H54 (cell line): Measurements from ENCODE around the gene GGT6.

ENCODE experiments used
- DNase-seq: peaks from one replicate; pipeline ENCODE4 v3.0.0; 2011; ENCODE audit warnings: low spot score, mixed read lengths; ENCODE audit not compliant: insufficient read length
- FAIRE-seq: peaks from 3 replicates; lab custom pipeline; 2011; peaks lifted over from hg19 to GRCh38; lab: Jason Lieb, UNC
- POLR2A ChIP-seq: IDR thresholded peaks from 2 replicates; pipeline ENCODE4 v1.6.1; 2011; ENCODE audit warnings: low read depth, mild to moderate bottlenecking, low read length

GGT6 gene

DNA sequence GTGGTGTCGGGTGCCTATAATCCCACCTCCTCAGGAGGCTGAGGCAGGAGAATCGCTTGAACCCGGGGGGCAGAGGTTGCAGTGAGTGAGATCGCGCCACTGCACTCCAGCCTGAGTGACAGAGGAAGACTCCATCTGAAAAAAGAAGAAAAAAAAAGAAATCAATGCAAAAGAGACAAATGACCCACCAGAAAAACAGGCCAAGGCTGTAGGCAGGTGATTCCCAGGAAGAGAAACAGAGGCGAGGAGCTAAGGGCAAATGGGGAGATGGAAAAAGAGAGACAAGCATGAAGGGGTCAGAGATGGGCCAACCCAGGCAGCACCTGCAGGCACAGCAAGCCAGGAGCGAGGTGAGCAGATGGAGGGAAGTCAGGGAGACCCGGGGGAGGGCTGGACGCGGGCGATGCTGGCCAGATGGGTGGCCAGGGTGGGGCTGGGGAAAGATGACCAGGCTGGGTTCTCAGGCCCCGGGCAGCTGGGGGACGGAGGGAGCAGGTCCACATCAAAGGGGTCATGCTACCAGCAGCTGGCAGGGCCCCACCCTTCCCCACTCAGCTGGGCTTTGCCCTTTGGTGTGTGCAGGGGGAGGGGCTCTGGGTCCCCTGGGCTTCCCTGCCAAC is 30.7 kb downstream of the GGT6 start:
- TF ChIP-seq POLR2A, result no peak
- DNase-seq (no peak), FAIRE-seq (no peak)

DNA sequence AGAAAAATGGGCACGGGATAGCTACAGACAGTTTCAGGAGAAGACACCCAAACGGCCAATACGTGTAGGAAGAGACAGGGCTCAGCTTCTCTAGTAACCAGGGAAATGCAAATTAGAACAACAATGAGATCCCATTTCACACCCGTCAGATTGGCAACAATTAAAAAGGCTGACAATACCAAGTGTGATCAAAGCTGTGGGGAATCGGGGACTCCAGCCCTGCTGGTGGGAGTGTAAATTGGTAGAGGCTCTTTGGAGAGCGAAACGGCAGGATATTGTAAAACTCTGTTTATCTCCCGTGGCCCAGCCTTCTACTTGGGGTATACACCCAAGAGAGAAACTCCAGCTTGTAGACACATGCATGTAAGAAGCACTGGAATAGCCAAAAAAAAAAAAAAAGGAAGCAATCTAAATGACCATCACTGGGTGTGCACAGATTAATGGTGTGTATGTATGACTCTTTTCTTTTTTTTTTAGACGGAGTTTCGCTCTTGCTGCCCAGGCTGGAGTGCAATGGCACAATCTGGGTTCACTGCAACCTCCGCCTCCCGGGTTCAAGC is 32.7 kb downstream of the GGT6 start:
- DNase-seq, result no peak
- TF ChIP-seq POLR2A, result no peak
- FAIRE-seq, result no peak

DNA sequence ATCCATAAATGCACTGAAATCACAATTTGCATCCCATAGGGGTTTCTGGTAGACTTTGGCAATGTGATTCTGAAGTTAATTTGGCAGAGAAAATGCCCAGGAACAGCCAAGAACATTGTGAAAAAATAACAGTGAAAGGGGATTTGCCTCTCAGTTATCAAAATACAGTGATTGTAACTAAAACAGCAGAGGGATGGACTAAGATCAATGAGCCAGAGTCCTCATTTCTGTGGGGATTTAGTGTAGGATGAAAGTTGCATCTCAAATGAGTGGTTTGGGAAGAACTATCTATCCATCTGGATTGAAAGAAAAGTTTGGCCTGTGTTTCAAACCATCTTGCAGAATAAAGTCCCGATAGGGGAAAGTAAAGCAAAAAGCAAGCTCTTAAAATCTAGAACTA is 33.2 kb downstream of the GGT6 start:
- FAIRE-seq, result no peak
- no peak for TF ChIP-seq POLR2A
- no peak for DNase-seq

DNA sequence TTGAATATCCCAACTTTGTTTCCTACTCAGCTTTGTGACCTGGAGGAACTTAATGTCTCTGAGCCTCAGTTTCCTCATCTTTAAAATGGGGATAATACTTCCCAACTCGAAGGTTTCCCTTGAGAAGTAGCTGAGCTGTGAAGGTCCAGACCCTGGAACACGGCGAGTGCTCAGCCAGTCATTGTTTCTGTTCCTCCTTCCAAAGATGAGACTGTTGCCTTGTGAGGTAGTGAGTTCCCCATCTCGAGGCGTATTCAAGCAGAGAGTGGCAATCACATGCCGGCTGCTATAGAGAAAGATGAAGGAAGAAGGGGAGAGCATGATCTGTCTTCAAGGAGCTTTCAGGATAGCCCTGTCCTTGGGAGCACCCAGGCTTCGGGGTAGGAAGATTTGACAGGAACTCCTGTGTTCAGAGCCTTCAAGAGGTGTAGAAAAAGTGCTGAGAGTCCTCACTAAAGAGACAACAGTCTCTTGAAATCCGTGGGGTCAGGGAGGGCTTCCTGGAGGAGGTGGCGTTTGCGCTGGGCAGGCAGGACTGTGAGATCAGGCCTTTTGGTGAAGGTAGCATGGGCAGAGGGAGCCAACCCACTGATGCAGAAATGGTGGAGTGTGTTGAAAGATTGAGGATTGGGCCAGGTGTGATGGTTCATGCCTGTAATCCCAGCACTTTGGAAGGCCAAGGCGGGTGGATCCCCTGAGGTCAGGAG is 34.5 kb downstream of the GGT6 start:
- FAIRE-seq (no peak), DNase-seq (no peak)
- no peak for TF ChIP-seq POLR2A

DNA sequence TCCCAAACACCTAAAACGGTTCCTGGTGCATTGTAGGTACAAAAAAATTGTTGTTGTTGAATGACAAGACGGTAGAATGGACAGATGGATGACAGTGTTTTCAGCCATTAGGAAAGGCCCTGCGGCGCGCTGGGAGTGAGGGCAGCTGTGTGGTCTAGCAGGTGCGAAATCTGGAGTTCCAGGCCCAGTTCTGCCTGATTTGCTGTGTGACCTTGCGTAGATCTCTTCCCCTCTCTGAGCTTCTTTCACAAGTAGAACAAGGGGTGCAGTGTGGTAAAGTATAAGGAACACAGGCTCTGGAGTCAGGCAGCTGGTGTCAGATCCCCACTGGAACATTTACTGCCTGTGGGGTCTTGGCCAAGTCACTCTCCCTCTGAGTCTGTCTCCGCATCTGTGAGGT is 36.4 kb downstream of the GGT6 start:
- FAIRE-seq (no peak), DNase-seq (no peak)
- no peak for TF ChIP-seq POLR2A

DNA sequence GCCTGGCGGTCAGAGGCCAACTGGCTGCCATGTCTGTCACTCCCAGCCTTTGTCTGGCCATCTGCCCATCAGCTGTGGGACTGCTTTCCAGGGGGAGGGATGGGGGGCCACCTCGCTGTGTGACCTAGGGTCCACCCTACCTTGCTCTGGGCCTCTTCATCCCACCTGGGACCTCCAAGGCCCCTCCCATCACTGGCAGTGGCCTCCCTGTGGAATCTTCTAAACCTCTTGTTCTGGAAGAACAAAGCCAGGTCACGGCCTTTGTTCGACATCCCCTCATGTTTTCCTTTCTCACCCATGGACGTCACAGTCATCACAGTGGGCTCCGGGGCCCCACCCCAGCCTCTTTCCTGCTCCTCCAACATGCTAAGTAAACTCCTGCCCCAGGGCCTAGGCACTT is 37.7 kb downstream of the GGT6 start:
- no peak for TF ChIP-seq POLR2A
- DNase-seq, result no peak
- FAIRE-seq, result no peak

DNA sequence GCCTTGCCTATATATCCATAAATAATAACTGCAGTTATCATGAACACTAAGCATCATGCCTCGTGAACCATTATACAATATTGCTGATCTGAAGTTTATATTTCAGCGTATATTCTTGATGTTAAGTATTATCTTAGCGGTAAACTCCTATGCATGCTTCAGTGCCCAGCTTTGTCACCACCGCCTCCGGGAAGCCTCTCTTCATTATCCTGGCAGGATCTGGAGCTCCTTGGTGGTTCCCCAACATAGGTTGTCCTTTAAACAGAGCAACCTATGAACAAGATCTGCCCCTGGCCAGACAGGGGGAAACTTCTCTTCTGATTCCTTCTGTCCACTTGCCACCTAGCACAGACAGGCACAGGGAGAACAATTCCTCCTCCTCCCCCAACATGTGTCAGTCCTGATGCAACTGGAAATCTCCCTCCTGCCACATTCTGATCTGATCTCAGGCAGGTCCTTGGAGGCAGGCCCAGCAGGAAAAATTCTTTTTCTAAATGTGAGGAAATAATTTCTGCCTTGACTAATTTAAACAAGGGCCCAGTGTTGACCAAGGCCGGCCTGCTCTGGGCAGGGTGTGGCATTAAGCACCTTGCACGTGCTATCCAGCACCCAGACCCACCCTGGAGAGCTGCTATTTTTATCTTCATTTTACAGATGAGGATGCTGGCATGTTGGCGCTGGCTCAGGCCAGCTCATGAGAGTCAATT is 39.3 kb downstream of the GGT6 start:
- FAIRE-seq, result no peak
- TF ChIP-seq POLR2A, result no peak
- no peak for DNase-seq

DNA sequence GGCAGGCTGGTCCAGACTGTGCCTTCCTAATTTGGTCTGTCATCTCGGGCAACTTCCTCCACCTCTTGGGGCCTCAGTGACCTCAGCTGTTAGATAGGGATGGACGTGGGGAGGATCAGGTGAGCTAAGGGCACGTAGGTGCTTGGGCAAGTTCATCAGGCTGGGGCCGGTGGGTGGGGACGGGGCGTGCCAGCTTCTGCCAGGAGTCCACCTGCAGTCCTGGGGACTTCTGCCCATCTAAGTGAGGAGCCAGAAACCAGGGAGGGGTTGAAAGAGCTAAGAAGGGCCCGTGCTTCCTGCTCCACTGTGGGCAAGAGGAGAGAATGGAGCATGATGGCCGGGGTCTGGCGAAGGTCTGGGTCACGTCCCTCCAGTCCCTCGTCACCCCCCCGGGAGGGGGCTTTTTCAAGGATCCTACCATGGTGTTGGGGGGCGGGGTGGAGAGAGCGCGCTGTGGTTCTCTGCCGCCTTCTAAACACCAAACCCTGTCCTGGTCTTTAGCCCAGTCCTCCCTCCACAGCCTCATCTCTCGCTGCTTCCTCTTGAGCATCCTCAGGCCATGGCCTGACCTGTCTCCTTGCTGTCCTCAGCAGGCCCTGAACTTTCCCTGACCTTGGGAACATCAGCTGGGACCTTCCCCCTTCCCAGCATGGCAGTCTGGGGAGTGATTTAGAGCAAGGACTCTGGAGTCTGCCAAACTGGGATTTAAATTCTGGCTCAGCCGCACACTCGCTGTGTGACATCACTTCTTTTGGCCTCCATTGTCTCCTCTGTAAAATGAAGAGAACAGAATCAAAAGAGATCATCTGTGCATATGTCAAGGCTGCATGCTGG is 40.1 kb downstream of the GGT6 start:
- FAIRE-seq (no peak), DNase-seq (no peak)
- TF ChIP-seq POLR2A, result no peak

DNA sequence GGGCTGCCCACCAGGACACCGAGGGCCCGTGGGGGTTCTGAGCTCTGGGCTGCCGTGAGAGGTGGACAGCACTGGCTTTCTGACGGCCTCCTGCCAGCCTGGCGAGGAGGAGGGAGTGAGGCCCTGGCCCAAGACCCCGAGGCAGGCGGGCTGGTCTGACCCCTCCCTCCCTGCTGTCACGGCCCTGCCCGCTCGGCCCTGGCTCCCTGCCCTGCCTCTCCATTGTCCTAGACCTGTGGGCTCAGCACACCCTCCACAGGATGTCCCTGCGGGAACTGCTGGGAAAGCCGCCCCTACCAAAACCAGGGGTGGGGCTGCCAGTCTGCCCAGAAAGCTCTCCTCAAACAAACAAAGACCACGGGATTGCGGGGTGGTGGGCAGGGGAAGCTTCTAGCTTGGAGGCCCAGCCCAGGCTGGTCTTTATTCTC is 41.0 kb downstream of the GGT6 start:
- no peak for TF ChIP-seq POLR2A
- no peak for DNase-seq
- FAIRE-seq, result no peak

DNA sequence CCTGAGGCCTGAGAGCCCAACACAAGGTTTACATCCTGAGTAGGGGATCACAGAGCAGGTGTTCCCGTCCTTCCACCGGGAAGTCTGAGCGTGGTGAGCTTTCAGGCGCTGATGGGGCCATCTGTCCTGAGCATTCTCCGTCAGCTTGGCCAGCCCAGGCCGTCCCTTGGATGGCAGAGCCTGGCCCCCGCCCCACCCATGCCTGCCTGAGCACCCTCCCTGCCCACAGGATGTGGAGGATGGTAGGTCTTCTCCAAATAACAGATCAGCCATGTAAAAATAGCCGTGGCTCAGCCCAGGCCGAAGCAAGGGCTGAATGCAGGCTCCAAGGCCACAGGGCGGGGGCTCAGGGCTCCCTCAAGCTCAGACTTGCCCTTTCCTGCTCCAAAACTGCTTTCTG is 41.5 kb downstream of the GGT6 start:
- FAIRE-seq (no peak), DNase-seq (no peak)
- TF ChIP-seq POLR2A, result no peak

DNA sequence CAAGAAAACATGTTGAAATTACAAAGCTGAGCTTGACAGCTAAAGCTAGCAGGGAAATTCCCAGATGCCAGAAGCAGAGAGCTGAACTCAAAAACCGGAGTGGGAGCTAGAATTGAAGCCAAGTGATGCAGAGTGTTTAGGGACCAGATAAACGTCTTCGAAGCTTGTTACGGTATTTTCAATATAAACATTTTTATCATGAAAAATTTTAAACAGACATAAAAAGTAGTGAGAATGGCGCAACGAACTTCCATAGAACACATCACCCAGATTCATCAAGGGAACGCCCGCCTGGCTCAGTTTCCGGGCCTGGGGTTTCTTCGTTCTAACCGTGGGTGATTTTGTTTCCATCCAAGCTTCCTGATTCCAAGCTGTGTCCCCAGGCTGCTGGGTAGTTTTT is 43.6 kb downstream of the GGT6 start:
- DNase-seq (no peak), FAIRE-seq (no peak)
- no peak for TF ChIP-seq POLR2A

DNA sequence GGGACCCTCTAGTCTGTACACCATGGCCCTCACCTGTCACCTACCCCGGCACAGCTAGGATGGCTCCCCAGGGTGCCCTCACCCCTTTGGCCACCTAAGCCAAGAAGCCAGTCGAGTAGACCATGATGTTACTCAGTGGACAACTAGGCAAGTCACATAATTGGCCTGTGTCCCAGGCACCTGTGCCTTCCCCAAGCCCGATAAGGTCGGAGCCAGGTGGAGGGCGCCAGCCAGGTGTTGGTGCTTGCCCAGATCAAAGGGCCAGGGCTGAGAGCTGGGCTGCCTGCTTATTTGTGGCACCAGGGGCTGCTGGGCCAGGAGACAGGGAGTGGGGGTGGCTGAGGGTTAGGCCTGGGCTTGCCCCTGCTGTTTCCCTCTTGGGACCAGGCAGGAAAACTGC is 44.9 kb downstream of the GGT6 start:
- FAIRE-seq (no peak), DNase-seq (no peak)
- no peak for TF ChIP-seq POLR2A

DNA sequence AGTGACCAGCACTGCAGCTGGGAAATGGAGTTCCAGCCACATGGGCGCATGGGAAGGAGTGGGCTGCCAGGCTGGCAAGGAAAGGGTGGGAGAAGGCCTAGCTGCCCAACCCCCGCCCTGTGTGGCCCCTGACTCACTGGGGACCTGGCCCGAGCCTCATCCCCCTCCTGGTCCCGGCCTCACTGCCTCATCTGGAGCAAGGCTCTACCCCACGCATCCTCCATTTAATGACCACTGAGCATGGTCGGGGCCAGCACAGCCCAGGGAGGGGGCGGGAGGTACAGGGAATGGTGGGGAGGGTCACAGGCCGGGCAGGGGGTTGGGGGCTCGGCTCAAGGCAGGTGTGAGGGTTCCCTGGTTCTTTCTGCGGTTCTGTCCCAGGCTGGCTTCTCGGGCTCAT is 45.6 kb downstream of the GGT6 start:
- FAIRE-seq, result no peak
- no peak for TF ChIP-seq POLR2A
- DNase-seq, result no peak
